H9 (cell line): ENCODE results near the gene XYLB. TPM values are rescaled to one million over a fixed set of nuclear protein-coding genes. Genes with fewer than 3 reads are reported as not detected.

ENCODE experiments used
- DNase-seq: peaks from one replicate; pipeline ENCODE4 v3.0.0-alpha.2; 2017
- H2AFZ ChIP-seq: one replicate; pipeline ENCODE4 v1.6.1; 2013; ENCODE audit warnings: mild to moderate bottlenecking, low read length, control low read depth, moderate library complexity
- H2AK5ac ChIP-seq: 2 replicates; pipeline ENCODE4 v1.6.1; 2013; ENCODE audit warnings: low read length, control low read depth, mixed read lengths; ENCODE audit not compliant: insufficient read length
- H2BK120ac ChIP-seq: one replicate; pipeline ENCODE4 v1.6.1; 2013; ENCODE audit warnings: low read depth, mild to moderate bottlenecking, low read length, control low read depth, inconsistent platforms; ENCODE audit not compliant: poor library complexity, severe bottlenecking
- H2BK12ac ChIP-seq: 2 replicates; pipeline ENCODE4 v1.6.1; 2013; ENCODE audit warnings: low read length, control low read depth, mixed read lengths, low read depth; ENCODE audit not compliant: insufficient read length
- H2BK15ac ChIP-seq: 2 replicates; pipeline ENCODE4 v1.6.1; 2013; ENCODE audit warnings: low read depth, low read length, control low read depth
- H2BK20ac ChIP-seq: one replicate; pipeline ENCODE4 v1.6.1; 2013; ENCODE audit warnings: low read depth, mild to moderate bottlenecking, low read length, control low read depth, inconsistent platforms; ENCODE audit not compliant: poor library complexity, severe bottlenecking
- H2BK5ac ChIP-seq: 2 replicates; pipeline ENCODE4 v1.6.1; 2013; ENCODE audit warnings: low read length, control low read depth, mixed read lengths; ENCODE audit not compliant: insufficient read length
- H3K14ac ChIP-seq: 2 replicates; pipeline ENCODE4 v1.6.1; 2013; ENCODE audit warnings: low read length, control low read depth; ENCODE audit not compliant: insufficient read depth
- H3K18ac ChIP-seq: 2 replicates; pipeline ENCODE4 v1.6.1; 2013; ENCODE audit warnings: low read depth, mild to moderate bottlenecking, mixed read lengths, low read length, control low read depth; ENCODE audit not compliant: insufficient read length
- H3K23ac ChIP-seq: 2 replicates; pipeline ENCODE4 v1.6.1; 2013; ENCODE audit warnings: low read length, control low read depth, mixed read lengths, low read depth; ENCODE audit not compliant: insufficient read length
- H3K23me2 ChIP-seq: 2 replicates; pipeline ENCODE4 v1.6.1; 2013; ENCODE audit warnings: low read depth, mild to moderate bottlenecking, mixed read lengths, low read length, control low read depth; ENCODE audit not compliant: insufficient read length, poor library complexity, severe bottlenecking
- H3K27ac ChIP-seq: 2 replicates; pipeline ENCODE4 v1.5.1; 2013; ENCODE audit warnings: low read length, control low read depth, mixed read lengths, low read depth; ENCODE audit not compliant: insufficient read length
- H3K27me3 ChIP-seq: 2 replicates; pipeline ENCODE4 v1.6.1; 2013; ENCODE audit warnings: low read length, control low read depth, inconsistent platforms; ENCODE audit not compliant: insufficient read depth
- H3K4ac ChIP-seq: 2 replicates; pipeline ENCODE4 v1.6.1; 2013; ENCODE audit warnings: low read depth, mild to moderate bottlenecking, control low read depth, inconsistent platforms, low read length, moderate library complexity
- H3K4me1 ChIP-seq: 2 replicates; pipeline ENCODE4 v1.6.1; 2013; ENCODE audit warnings: low read length, control low read depth, inconsistent platforms; ENCODE audit not compliant: insufficient read depth
- H3K4me2 ChIP-seq: 2 replicates; pipeline ENCODE4 v1.6.1; 2013; ENCODE audit warnings: low read length, control low read depth, mixed read lengths; ENCODE audit not compliant: insufficient read length, insufficient read depth
- H3K56ac ChIP-seq: 2 replicates; pipeline ENCODE4 v1.6.1; 2013; ENCODE audit warnings: low read depth, mild to moderate bottlenecking, mixed read lengths, low read length, control low read depth; ENCODE audit not compliant: insufficient read length
- H3K79me1 ChIP-seq: 2 replicates; pipeline ENCODE4 v1.6.1; 2013; ENCODE audit warnings: low read depth, mild to moderate bottlenecking, moderate library complexity, low read length, control low read depth, inconsistent platforms; ENCODE audit not compliant: insufficient read depth, poor library complexity, severe bottlenecking
- H3K79me2 ChIP-seq: 2 replicates; pipeline ENCODE4 v1.6.1; 2013; ENCODE audit warnings: low read length, control low read depth, inconsistent platforms; ENCODE audit not compliant: insufficient read depth
- H3K9ac ChIP-seq: 2 replicates; pipeline ENCODE4 v1.6.1; 2013; ENCODE audit warnings: low read length, control low read depth, mixed read lengths; ENCODE audit not compliant: insufficient read length; ENCODE audit errors: extremely low read depth
- H3K9me3 ChIP-seq: one replicate; pipeline ENCODE4 v1.6.1; 2013; ENCODE audit warnings: low read depth, low read length, inconsistent platforms; ENCODE audit not compliant: control insufficient read depth
- H3T11ph ChIP-seq: one replicate; pipeline ENCODE4 v1.6.1; 2013; ENCODE audit warnings: mild to moderate bottlenecking, low read length, control low read depth, inconsistent platforms
- H4K20me1 ChIP-seq: one replicate; pipeline ENCODE4 v1.6.1; 2013; ENCODE audit not compliant: control insufficient read depth, insufficient read length, insufficient read depth
- H4K5ac ChIP-seq: 2 replicates; pipeline ENCODE4 v1.6.1; 2013; ENCODE audit warnings: low read depth, mild to moderate bottlenecking, mixed read lengths, low read length, control low read depth; ENCODE audit not compliant: insufficient read length
- H4K8ac ChIP-seq: replicated peaks from 2 replicates; pipeline ENCODE4 v1.6.1; 2013; ENCODE audit warnings: low read length, control low read depth, mixed read lengths, low read depth; ENCODE audit not compliant: insufficient read length
- H4K91ac ChIP-seq: 2 replicates; pipeline ENCODE4 v1.6.1; 2013; ENCODE audit warnings: low read depth, mild to moderate bottlenecking, moderate library complexity, mixed read lengths, low read length, control low read depth; ENCODE audit not compliant: insufficient read length
- H3K27ac Mint-ChIP-seq, 3 experiments: 2 replicates in 2 of 3; 3 replicates in 1 of 3; pipeline ENCODE4 v1.8.0; 2020 to 2021; ENCODE audit warnings: mixed read lengths in 3 of 3, mild to moderate bottlenecking in 1 of 3, moderate library complexity in 1 of 3
- H3K27me3 Mint-ChIP-seq: 2 replicates; pipeline ENCODE4 v1.8.0; 2021; ENCODE audit warnings: low read depth, mild to moderate bottlenecking, moderate library complexity, mixed read lengths
- H3K36me3 Mint-ChIP-seq, 3 experiments: 2 replicates in 2 of 3; 3 replicates in 1 of 3; pipeline ENCODE4 v1.8.0; 2020 to 2021; ENCODE audit warnings: low read depth in 3 of 3, mixed read lengths in 3 of 3; ENCODE audit not compliant: insufficient read depth in 1 of 3
- H3K4me1 Mint-ChIP-seq, 2 experiments: 2 replicates each; pipeline ENCODE4 v1.8.0; 2020; ENCODE audit warnings: mixed read lengths in 2 of 2
- H3K4me3 Mint-ChIP-seq, 2 experiments: 2 replicates in 1 of 2; 3 replicates in 1 of 2; pipeline ENCODE4 v1.8.0; 2020 to 2021; ENCODE audit warnings: mild to moderate bottlenecking in 2 of 2, mixed read lengths in 2 of 2, moderate library complexity in 1 of 2
- H3K9me3 Mint-ChIP-seq, 2 experiments: 2 replicates in 1 of 2; 3 replicates in 1 of 2; pipeline ENCODE4 v1.8.0; 2020; ENCODE audit warnings: mild to moderate bottlenecking in 2 of 2, mixed read lengths in 2 of 2, moderate library complexity in 1 of 2
- WGBS: extraction: QIAGEN DNeasy Blood & Tissue Kit; methylation state at CpG from one replicate; pipeline ENCODE4 v1.1.7; 2013; ENCODE audit warnings: missing lambda C conversion rate, low lambda C conversion rate, mixed read lengths; ENCODE audit not compliant: insufficient read length; ENCODE audit errors: extremely low coverage; 5-methylcytosine and 5-hydroxymethylcytosine counted together
- total RNA-seq: library from RNA; stranded (reverse); gene quantifications from 2 replicates; pipeline ENCODE4 v1.2.1, GENCODE V29; 2021
- TF ChIP-seq, protein P1 (sequence below): fragments of 200-600 bp; sonication (generic); conservative IDR thresholded peaks from 3 replicates; pipeline ENCODE4 v1.8.0; 2021; ENCODE audit warnings: antibody characterized with exemption, mild to moderate bottlenecking

The XYLB gene
- total RNA-seq, 1 experiment from 2014 or later: 2.6 TPM

DNA sequence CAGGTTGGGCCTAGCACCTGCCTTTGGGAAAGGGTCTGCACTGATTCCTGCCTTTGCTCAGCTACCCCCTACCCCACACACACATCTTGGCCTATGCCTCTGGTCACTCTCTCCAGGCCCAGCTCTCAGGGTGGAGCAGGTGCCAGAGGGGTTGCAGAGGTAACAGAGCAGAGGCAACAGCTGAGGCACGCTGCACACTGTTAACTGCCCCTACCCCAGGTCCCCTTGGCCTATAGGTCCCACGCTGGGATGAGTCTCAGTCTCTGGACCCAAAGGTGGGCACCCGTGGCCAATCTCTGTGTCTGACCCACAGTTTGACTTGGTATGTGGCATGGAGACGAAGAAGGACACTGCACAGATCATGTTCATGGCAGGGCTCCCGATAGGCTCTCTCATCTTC is 39.6 kb upstream of the XYLB start:
- TF ChIP-seq, protein P1, sequence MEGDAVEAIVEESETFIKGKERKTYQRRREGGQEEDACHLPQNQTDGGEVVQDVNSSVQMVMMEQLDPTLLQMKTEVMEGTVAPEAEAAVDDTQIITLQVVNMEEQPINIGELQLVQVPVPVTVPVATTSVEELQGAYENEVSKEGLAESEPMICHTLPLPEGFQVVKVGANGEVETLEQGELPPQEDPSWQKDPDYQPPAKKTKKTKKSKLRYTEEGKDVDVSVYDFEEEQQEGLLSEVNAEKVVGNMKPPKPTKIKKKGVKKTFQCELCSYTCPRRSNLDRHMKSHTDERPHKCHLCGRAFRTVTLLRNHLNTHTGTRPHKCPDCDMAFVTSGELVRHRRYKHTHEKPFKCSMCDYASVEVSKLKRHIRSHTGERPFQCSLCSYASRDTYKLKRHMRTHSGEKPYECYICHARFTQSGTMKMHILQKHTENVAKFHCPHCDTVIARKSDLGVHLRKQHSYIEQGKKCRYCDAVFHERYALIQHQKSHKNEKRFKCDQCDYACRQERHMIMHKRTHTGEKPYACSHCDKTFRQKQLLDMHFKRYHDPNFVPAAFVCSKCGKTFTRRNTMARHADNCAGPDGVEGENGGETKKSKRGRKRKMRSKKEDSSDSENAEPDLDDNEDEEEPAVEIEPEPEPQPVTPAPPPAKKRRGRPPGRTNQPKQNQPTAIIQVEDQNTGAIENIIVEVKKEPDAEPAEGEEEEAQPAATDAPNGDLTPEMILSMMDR: no peak
- no CpG with 5 or more reads among the region's 5 CpGs for whole genome bisulfite sequencing
- H3K27ac ChIP-seq: no peak overlapping the region

More for the DNA sequence above, 39.6 kb upstream of the XYLB start:
- H3K18ac ChIP-seq: no peak overlapping the region
- no peak overlapping the region for H3K4me2 ChIP-seq
- no peak for DNase-seq
- no peaks in the 10 kb centered on the region for H3K79me2 ChIP-seq
- Mint-ChIP-seq H3K27me3 (no peaks in the 10 kb centered on the region; the same call in 1 of the 2 replicates), H3K4me1 (no peaks in the 10 kb centered on the region), H3K36me3 (no peaks in the 10 kb centered on the region), H3K27ac (no peak overlapping the region), H3K9me3 (peaks cover 0 to 2% of the 10 kb centered on the region in 2 experiments; a peak in 3 of 5 replicates), H3K4me3 (no peak overlapping the region)
- H2BK12ac ChIP-seq: no peak overlapping the region
- no peak overlapping the region for H2BK120ac ChIP-seq
- no peak overlapping the region for H4K91ac ChIP-seq
- H3T11ph ChIP-seq: no peak overlapping the region
- H3K9ac ChIP-seq: no peak overlapping the region
- H2BK15ac ChIP-seq: no peak overlapping the region
- no peak overlapping the region for H3K23ac ChIP-seq
- H3K56ac ChIP-seq: no peak overlapping the region
- H4K20me1 ChIP-seq: no peaks in the 10 kb centered on the region
- no peaks in the 10 kb centered on the region for H3K4me1 ChIP-seq
- H3K23me2 ChIP-seq: no peaks in the 10 kb centered on the region
- H3K27me3 ChIP-seq: no peaks in the 10 kb centered on the region
- H3K9me3 ChIP-seq: no peaks in the 10 kb centered on the region
- H2AK5ac ChIP-seq: no peak overlapping the region
- H2BK20ac ChIP-seq: no peak overlapping the region
- no peak overlapping the region for H4K8ac ChIP-seq
- H2BK5ac ChIP-seq: no peak overlapping the region
- H3K79me1 ChIP-seq: no peaks in the 10 kb centered on the region
- H4K5ac ChIP-seq: no peak overlapping the region
- H3K14ac ChIP-seq: no peak overlapping the region
- no peak overlapping the region for H3K4ac ChIP-seq
- H2AFZ ChIP-seq: no peak overlapping the region
